ENCODE results near the gene SPATA1. TPM values are rescaled to one million over a fixed set of nuclear protein-coding genes. Genes with fewer than 3 reads are reported as not detected.
A peak's percentile ranks its signal among the peaks of the same experiment; 100 is the strongest.

SPATA1 gene
- total and polyA plus RNA-seq, 2 of the 13 experiments (the other 11 are each of a cell fraction or from before 2014, with no cell fraction given) = 0.70 to 1.4 TPM

GRCh38 chr1:84504580-84505492, 1.4 kb upstream of the SPATA1 start:
- Histone ChIP-seq H3K9ac (ENCODE audit: insufficient read depth, low read depth, low read length) (peak overlapping the region; percentile 99), H3K27ac (ENCODE audit: extremely low read length, insufficient read depth, low read length) (peak overlapping the region; percentile 99), H3K36me3 (replicated peaks in 1 of 2; ENCODE audit: control insufficient read depth in 1 of 2, insufficient read depth in 2 of 2, low read length in 2 of 2) (peaks cover 4 to 14% of the 10 kb centered on the region in 2 experiments; a peak in 4 of 5 replicates), H3K27me3 (ENCODE audit: control insufficient read depth in 1 of 2, insufficient read depth in 2 of 2, low read length in 2 of 2) (no peaks in the 10 kb centered on the region), H3K4me2 (ENCODE audit: low read depth, low read length) (peak overlapping the region; percentile 96), H4K20me1 (ENCODE audit: insufficient read depth, low read length) (peaks cover 49% of the 10 kb centered on the region), H3K4me1 (ENCODE audit: insufficient read depth, low read length) (peaks cover 56% of the 10 kb centered on the region), H2AFZ (ENCODE audit: low read length) (no peak overlapping the region), H3K9me3 (ENCODE audit: low read length) (no peaks in the 10 kb centered on the region), H3K4me3 (replicated peaks in 1 of 3; ENCODE audit: insufficient read depth in 1 of 3, low read depth in 2 of 3, low read length in 3 of 3) (peak overlapping the region; percentile 92 to 97 (median 97)), H3K79me2 (ENCODE audit: insufficient read depth, low read length) (peaks cover 61% of the 10 kb centered on the region)
- ATAC-seq (peak; percentile 59), FAIRE-seq (peak; percentile 68), DNase-seq (ENCODE audit: low spot score) (peak; percentile 81)
- POLR2A ChIA-PET = interaction anchor here (0.6 to 4.9 kb wide), 6 partner anchors 11 to 79 kb away, joined by 3 to 90 read pairs (median 5); partner anchors contain the start of genes CTBS and RPF1
- intact Hi-C loops (cut with micrococcal nuclease; ENCODE audit: unreplicated experiment) (loop anchor here (1.0 to 5.0 kb wide), 2 partner anchors 37 to 99 kb away; no protein-coding TSS in a partner anchor), in situ Hi-C loops (cut with HindIII; ENCODE audit: extremely low pct_ligation_motif_present, low pct_unique_long_range_greater_than_20kb) (loop anchor here (5.0 kb wide), 1 partner anchor 67 kb away; the partner anchor contains the start of gene CTBS)
- CTCF ChIA-PET (ENCODE audit: low intra/inter-chr PET ratio, low total read pairs) = no interaction called here
- WGBS (ENCODE audit: low lambda C conversion rate) = 2% methylated on average over 17 of the region's 17 CpGs
- BruUV-seq (replicated peaks) = TSS peak; percentile 45
- no peak for TF ChIP-seq EHMT2 (IDR thresholded peaks at IDR 0.05; ENCODE audit: borderline replicate concordance, low read depth, low read length)
- peak; percentile 61; the same call in 1 of the 2 replicates for TF ChIP-seq NCOR1 (IDR thresholded peaks at IDR 0.05; ENCODE audit: borderline replicate concordance, low read length)
- no peak for TF ChIP-seq SYNCRIP (IDR thresholded peaks at IDR 0.05; ENCODE audit: insufficient read depth, low read depth, low read length)
- no peak for TF ChIP-seq ZNF619 (CRISPR knock-in tag; IDR thresholded peaks at IDR 0.05)
- no peak for TF ChIP-seq CBX1 (IDR thresholded peaks at IDR 0.05; ENCODE audit: low read depth)
- no peak for TF ChIP-seq ZNF350 (CRISPR knock-in tag; IDR thresholded peaks at IDR 0.05; ENCODE audit: borderline replicate concordance, low read depth)
- no peak for TF ChIP-seq MLLT10 (CRISPR knock-in tag; IDR thresholded peaks at IDR 0.05)
- no peak for TF ChIP-seq ZSCAN25 (CRISPR knock-in tag; IDR thresholded peaks at IDR 0.05)
- no peak for TF ChIP-seq ZSCAN30 (CRISPR knock-in tag; IDR thresholded peaks at IDR 0.05)
- TF ChIP-seq ATM (IDR thresholded peaks at IDR 0.05; ENCODE audit: borderline replicate concordance) = no peak
- TF ChIP-seq MXI1 (IDR thresholded peaks at IDR 0.05; ENCODE audit: borderline replicate concordance, low read depth, low read length) = no peak
- no peak for TF ChIP-seq BCL3 (CRISPR knock-in tag; IDR thresholded peaks at IDR 0.05)
- peak; percentile 71; the same call in 1 of the 2 replicates for TF ChIP-seq RXRA (CRISPR knock-in tag; IDR thresholded peaks at IDR 0.05)
- TF ChIP-seq, protein P1, sequence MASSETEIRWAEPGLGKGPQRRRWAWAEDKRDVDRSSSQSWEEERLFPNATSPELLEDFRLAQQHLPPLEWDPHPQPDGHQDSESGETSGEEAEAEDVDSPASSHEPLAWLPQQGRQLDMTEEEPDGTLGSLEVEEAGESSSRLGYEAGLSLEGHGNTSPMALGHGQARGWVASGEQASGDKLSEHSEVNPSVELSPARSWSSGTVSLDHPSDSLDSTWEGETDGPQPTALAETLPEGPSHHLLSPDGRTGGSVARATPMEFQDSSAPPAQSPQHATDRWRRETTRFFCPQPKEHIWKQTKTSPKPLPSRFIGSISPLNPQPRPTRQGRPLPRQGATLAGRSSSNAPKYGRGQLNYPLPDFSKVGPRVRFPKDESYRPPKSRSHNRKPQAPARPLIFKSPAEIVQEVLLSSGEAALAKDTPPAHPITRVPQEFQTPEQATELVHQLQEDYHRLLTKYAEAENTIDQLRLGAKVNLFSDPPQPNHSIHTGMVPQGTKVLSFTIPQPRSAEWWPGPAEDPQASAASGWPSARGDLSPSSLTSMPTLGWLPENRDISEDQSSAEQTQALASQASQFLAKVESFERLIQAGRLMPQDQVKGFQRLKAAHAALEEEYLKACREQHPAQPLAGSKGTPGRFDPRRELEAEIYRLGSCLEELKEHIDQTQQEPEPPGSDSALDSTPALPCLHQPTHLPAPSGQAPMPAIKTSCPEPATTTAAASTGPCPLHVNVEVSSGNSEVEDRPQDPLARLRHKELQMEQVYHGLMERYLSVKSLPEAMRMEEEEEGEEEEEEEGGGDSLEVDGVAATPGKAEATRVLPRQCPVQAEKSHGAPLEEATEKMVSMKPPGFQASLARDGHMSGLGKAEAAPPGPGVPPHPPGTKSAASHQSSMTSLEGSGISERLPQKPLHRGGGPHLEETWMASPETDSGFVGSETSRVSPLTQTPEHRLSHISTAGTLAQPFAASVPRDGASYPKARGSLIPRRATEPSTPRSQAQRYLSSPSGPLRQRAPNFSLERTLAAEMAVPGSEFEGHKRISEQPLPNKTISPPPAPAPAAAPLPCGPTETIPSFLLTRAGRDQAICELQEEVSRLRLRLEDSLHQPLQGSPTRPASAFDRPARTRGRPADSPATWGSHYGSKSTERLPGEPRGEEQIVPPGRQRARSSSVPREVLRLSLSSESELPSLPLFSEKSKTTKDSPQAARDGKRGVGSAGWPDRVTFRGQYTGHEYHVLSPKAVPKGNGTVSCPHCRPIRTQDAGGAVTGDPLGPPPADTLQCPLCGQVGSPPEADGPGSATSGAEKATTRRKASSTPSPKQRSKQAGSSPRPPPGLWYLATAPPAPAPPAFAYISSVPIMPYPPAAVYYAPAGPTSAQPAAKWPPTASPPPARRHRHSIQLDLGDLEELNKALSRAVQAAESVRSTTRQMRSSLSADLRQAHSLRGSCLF (CRISPR knock-in tag; IDR thresholded peaks at IDR 0.05; ENCODE audit: borderline replicate concordance) = no peak
- TF ChIP-seq AGO1 (IDR thresholded peaks at IDR 0.05; ENCODE audit: low read depth, low read length, poor library complexity, severe bottlenecking) = no peak
- no peak for TF ChIP-seq ZNF580 (CRISPR knock-in tag; IDR thresholded peaks at IDR 0.05; ENCODE audit: borderline replicate concordance, low read depth)
- TF ChIP-seq ZNF160 (CRISPR knock-in tag; IDR thresholded peaks at IDR 0.05) = no peak
